ENCODE data around the gene RAB31. TPM values are rescaled to one million over a fixed set of nuclear protein-coding genes. Genes with fewer than 3 reads are reported as not detected.

RAB31 gene
- total RNA-seq, 1 experiment from 2014 or later = 118 TPM

- H3K27me3 ChIP-seq (ENCODE audit: control insufficient read depth, insufficient read depth, low read length) = no peaks in the 10 kb centered on the region
- no TSS peak for BruUV-seq (replicated peaks)
- in situ Hi-C loops (cut with HindIII; ENCODE audit: low pct_unique_long_range_greater_than_20kb, low sequenced_read_pairs) (no loop called here), intact Hi-C loops (cut with micrococcal nuclease; ENCODE audit: unreplicated experiment) (no loop called here)
- ChIA-PET POLR2A (no interaction called here), CTCF (no interaction called here)
- H3K4me1 ChIP-seq (ENCODE audit: control insufficient read depth, insufficient read depth, low read length) = peaks cover 21% of the 10 kb centered on the region
- H3K9me3 ChIP-seq (ENCODE audit: control insufficient read depth, insufficient read depth, low read depth, low read length) = no peaks in the 10 kb centered on the region
- no peaks in the 10 kb centered on the region for H3K36me3 ChIP-seq (ENCODE audit: control insufficient read depth, insufficient read depth, low read length)
- ATAC-seq = no peak
- TF ChIP-seq POLR2AphosphoS5 (IDR thresholded peaks at IDR 0.05; ENCODE audit: low read depth, low read length) (no peak), SIN3A (IDR thresholded peaks at IDR 0.05; ENCODE audit: borderline replicate concordance, insufficient read depth, low read depth, low read length) (no peak), TCF7L2 (IDR thresholded peaks at IDR 0.05; ENCODE audit: low read depth, low read length) (no peak), REST (IDR thresholded peaks at IDR 0.05; ENCODE audit: insufficient read depth in 1 of 2, low read depth in 2 of 2, low read length in 1 of 2) (no peak)
- TF ChIP-seq, protein P1, sequence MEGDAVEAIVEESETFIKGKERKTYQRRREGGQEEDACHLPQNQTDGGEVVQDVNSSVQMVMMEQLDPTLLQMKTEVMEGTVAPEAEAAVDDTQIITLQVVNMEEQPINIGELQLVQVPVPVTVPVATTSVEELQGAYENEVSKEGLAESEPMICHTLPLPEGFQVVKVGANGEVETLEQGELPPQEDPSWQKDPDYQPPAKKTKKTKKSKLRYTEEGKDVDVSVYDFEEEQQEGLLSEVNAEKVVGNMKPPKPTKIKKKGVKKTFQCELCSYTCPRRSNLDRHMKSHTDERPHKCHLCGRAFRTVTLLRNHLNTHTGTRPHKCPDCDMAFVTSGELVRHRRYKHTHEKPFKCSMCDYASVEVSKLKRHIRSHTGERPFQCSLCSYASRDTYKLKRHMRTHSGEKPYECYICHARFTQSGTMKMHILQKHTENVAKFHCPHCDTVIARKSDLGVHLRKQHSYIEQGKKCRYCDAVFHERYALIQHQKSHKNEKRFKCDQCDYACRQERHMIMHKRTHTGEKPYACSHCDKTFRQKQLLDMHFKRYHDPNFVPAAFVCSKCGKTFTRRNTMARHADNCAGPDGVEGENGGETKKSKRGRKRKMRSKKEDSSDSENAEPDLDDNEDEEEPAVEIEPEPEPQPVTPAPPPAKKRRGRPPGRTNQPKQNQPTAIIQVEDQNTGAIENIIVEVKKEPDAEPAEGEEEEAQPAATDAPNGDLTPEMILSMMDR (IDR thresholded peaks at IDR 0.05) = no peak
- no peak for DNase-seq (ENCODE audit: low read depth, low spot score)
- H3K4me3 ChIP-seq (ENCODE audit: low read depth in 2 of 2, low read length in 2 of 2) = no peak overlapping the region
- H3K27ac ChIP-seq (ENCODE audit: low read length) = peak overlapping the region; percentile 17; the same call in 1 of the 2 replicates
These were observed 166.6 kb downstream of the RAB31 start for GRCh38 chr18:9874728-9875127.

DNA sequence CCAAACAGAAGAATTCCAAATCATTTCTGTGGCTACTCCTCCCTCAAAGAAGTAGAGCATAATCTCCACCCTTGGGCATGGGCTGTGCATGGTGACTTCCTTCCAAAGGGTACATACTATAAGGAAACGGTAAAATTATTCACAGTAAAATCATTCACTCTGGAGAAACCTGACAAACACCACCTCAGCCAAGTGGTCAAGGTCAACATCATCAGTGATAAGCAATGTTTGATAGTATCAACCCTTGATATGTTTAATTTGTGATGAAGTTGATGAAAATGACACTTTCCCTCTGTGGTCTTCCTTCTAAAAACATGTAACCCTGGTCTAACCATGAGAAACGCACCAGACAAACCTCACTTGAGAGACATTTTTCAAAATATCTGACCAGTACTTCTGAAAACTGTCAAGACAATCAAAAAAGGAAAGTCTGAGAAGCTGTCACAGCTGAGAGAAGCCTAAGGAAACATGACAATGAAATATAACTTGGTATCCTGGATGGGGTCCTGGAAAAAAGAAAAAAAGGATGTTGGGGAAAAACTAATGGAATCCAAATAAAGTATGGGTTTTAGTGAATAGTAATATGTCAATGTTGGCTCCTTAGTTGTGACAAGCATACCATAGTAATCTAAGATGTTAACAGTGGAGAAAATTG, 168.2 kb downstream of the RAB31 start:
- BruUV-seq (replicated peaks) = no TSS peak
- Histone ChIP-seq H3K27ac (ENCODE audit: low read length) (peak overlapping the region; percentile 81), H3K4me3 (ENCODE audit: low read depth in 2 of 2, low read length in 2 of 2) (no peak overlapping the region), H3K27me3 (ENCODE audit: control insufficient read depth, insufficient read depth, low read length) (no peaks in the 10 kb centered on the region), H3K9me3 (ENCODE audit: control insufficient read depth, insufficient read depth, low read depth, low read length) (no peaks in the 10 kb centered on the region), H3K4me1 (ENCODE audit: control insufficient read depth, insufficient read depth, low read length) (peaks cover 7% of the 10 kb centered on the region), H3K36me3 (ENCODE audit: control insufficient read depth, insufficient read depth, low read length) (no peaks in the 10 kb centered on the region)
- TF ChIP-seq, protein P1 (IDR thresholded peaks at IDR 0.05) = no peak
- TF ChIP-seq SIN3A (IDR thresholded peaks at IDR 0.05; ENCODE audit: borderline replicate concordance, insufficient read depth, low read depth, low read length) = no peak
- no peak for TF ChIP-seq TCF7L2 (IDR thresholded peaks at IDR 0.05; ENCODE audit: low read depth, low read length)
- no peak for TF ChIP-seq REST (IDR thresholded peaks at IDR 0.05; ENCODE audit: insufficient read depth in 1 of 2, low read depth in 2 of 2, low read length in 1 of 2)
- TF ChIP-seq POLR2AphosphoS5 (IDR thresholded peaks at IDR 0.05; ENCODE audit: low read depth, low read length) = no peak
- ATAC-seq (no peak; the same call in 1 of the 2 replicates), DNase-seq (ENCODE audit: low read depth, low spot score) (no peak)
- ChIA-PET POLR2A (interaction anchor here (0.6 kb wide), 1 partner anchor 36 kb away, joined by 9 read pairs; no protein-coding TSS in a partner anchor), CTCF (no interaction called here)
- in situ Hi-C loops (cut with HindIII; ENCODE audit: low pct_unique_long_range_greater_than_20kb, low sequenced_read_pairs) = no loop called here
- intact Hi-C loops (cut with micrococcal nuclease; ENCODE audit: unreplicated experiment) = no loop called here
